Panc1 (cell line): ENCODE measurements around the gene TMIGD1. TPM values are rescaled to one million over a fixed set of nuclear protein-coding genes. Genes with fewer than 3 reads are reported as not detected.

Experiments
- ATAC-seq: fragments of 200-7000 bp; cut with Tn5 transposase; 2 replicates; pipeline ENCODE4 v1.9.1; 2020; ENCODE audit warnings: mild to moderate bottlenecking, moderate library complexity
- BruUV-seq: library from RNA; stranded (reverse); fragments of 400-500 nt; replicated peaks from 2 replicates; lab custom pipeline; 2021; lab: Mats Ljungman, UMichigan
- CTCF ChIA-PET: fragments of 300-600 bp; sonication (Branson Sonifier 250); formaldehyde crosslinking; loops from one replicate; lab custom pipeline; 2022; ENCODE audit warnings: antibody characterized with exemption; lab: Charles Lee
- POLR2A ChIA-PET: fragments of 300-600 bp; sonication (Branson Sonifier 250); formaldehyde crosslinking; loops from one replicate; lab custom pipeline; 2022; ENCODE audit warnings: antibody characterized with exemption; lab: Charles Lee
- DNase-seq: peaks from one replicate; pipeline ENCODE4 v3.0.0-alpha.2; 2010; ENCODE audit warnings: low read depth, low spot score
- H3K27ac ChIP-seq: 2 replicates; pipeline ENCODE4 v1.5.1; 2011; ENCODE audit warnings: mild to moderate bottlenecking, low read length, inconsistent platforms
- H3K27me3 ChIP-seq: fragments of 200-500 bp; sonication (Bioruptor generic); 2 replicates; pipeline ENCODE4 v1.6.0; 2014; ENCODE audit warnings: low read length, inconsistent platforms; ENCODE audit not compliant: control insufficient read depth, insufficient read depth
- H3K36me3 ChIP-seq: fragments of 200-500 bp; sonication (Bioruptor generic); 2 replicates; pipeline ENCODE4 v1.5.1; 2014; ENCODE audit warnings: inconsistent platforms, mild to moderate bottlenecking, low read length, moderate library complexity; ENCODE audit not compliant: control insufficient read depth, insufficient read depth
- H3K4me1 ChIP-seq: 2 replicates; pipeline ENCODE4 v1.5.1; 2011; ENCODE audit warnings: inconsistent platforms, mild to moderate bottlenecking, low read length, moderate library complexity; ENCODE audit not compliant: control insufficient read depth, insufficient read depth
- H3K4me3 ChIP-seq, 2 experiments: 2 replicates each; pipeline ENCODE4 v1.5.1; 2011 to 2012; ENCODE audit warnings: low read depth in 2 of 2, low read length in 2 of 2, mild to moderate bottlenecking in 2 of 2, inconsistent platforms in 1 of 2, moderate library complexity in 1 of 2
- H3K9me3 ChIP-seq: fragments of 200-500 bp; sonication (Bioruptor generic); 2 replicates; pipeline ENCODE4 v1.5.1; 2014; ENCODE audit warnings: low read depth, mild to moderate bottlenecking, inconsistent platforms, low read length, moderate library complexity; ENCODE audit not compliant: control insufficient read depth, insufficient read depth
- CTCF ChIP-seq: fragments of 450-650 bp; IDR thresholded peaks from 2 replicates; pipeline ENCODE4 v1.5.1; 2017; ENCODE audit warnings: mild to moderate bottlenecking
- POLR2AphosphoS5 ChIP-seq: IDR thresholded peaks from 2 replicates; pipeline ENCODE4 v1.6.1; 2012; ENCODE audit warnings: mild to moderate bottlenecking, low read depth, low read length, moderate library complexity
- REST ChIP-seq, 2 experiments: IDR thresholded peaks; 2 replicates each; pipeline ENCODE4 v1.6.1; 2011 to 2012; ENCODE audit warnings: low read depth in 2 of 2, control low read depth in 1 of 2, low read length in 1 of 2, mild to moderate bottlenecking in 1 of 2, moderate library complexity in 1 of 2; ENCODE audit not compliant: insufficient read depth in 1 of 2
- SIN3A ChIP-seq: IDR thresholded peaks from 2 replicates; pipeline ENCODE4 v1.6.1; 2012; ENCODE audit warnings: low read depth, mild to moderate bottlenecking, low read length, moderate library complexity, borderline replicate concordance; ENCODE audit not compliant: insufficient read depth
- TCF7L2 ChIP-seq: IDR thresholded peaks from 2 replicates; pipeline ENCODE4 v1.6.1; 2011; ENCODE audit warnings: mild to moderate bottlenecking, low read depth, low read length, inconsistent platforms
- in situ Hi-C: cut with HindIII; loops from 2 replicates; pipeline ENCODE4 v1.10.0; 2016; ENCODE audit warnings: low sequenced_read_pairs, low pct_unique_long_range_greater_than_20kb
- intact Hi-C: fragments of 100-400 bp; cut with micrococcal nuclease; formaldehyde crosslinking; loops from one replicate; pipeline ENCODE4 v1.10.0; 2022; ENCODE audit not compliant: unreplicated experiment
- total RNA-seq: library from RNA; stranded (reverse); gene quantifications from one replicate; pipeline ENCODE4 v1.2.1, GENCODE V29; 2021; ENCODE audit not compliant: unreplicated experiment

TMIGD1 gene
- total RNA-seq, 1 experiment from 2014 or later: not detected

- ATAC-seq (no peak), DNase-seq (no peak)
- CTCF ChIA-PET: interaction anchor here (0.6 kb wide), 1 partner anchor 166 kb away, joined by 3 read pairs; no protein-coding TSS in a partner anchor
- in situ Hi-C loops (no loop called here), intact Hi-C loops (no loop called here)
- peaks cover 9% of the 10 kb centered on the region for H3K4me1 ChIP-seq
- no peak overlapping the region for H3K27ac ChIP-seq
- POLR2A ChIA-PET: no interaction called here
- BruUV-seq: no TSS peak
- no peaks in the 10 kb centered on the region for H3K9me3 ChIP-seq
- no peaks in the 10 kb centered on the region for H3K36me3 ChIP-seq
- no peaks in the 10 kb centered on the region for H3K27me3 ChIP-seq
- TF ChIP-seq POLR2AphosphoS5: no peak
- TF ChIP-seq SIN3A: no peak
- TF ChIP-seq TCF7L2: no peak
- TF ChIP-seq CTCF: no peak
- no peak for TF ChIP-seq REST (IDR thresholded peaks at IDR 0.05; ENCODE audit: insufficient read depth in 1 of 2, low read depth in 2 of 2, low read length in 1 of 2)
- no peak overlapping the region for H3K4me3 ChIP-seq
Observed at GRCh38 chr17:30349252-30349651, 15.4 kb upstream of the TMIGD1 start.

- ATAC-seq (no peak), DNase-seq (no peak)
- peaks cover 16% of the 10 kb centered on the region for H3K4me1 ChIP-seq
- TF ChIP-seq TCF7L2: no peak
- no peak for TF ChIP-seq POLR2AphosphoS5
- no peak for TF ChIP-seq CTCF
- TF ChIP-seq SIN3A: no peak
- no peak for TF ChIP-seq REST (IDR thresholded peaks at IDR 0.05; ENCODE audit: insufficient read depth in 1 of 2, low read depth in 2 of 2, low read length in 1 of 2)
- no peaks in the 10 kb centered on the region for H3K9me3 ChIP-seq
- H3K27ac ChIP-seq: no peak overlapping the region
- BruUV-seq: no TSS peak
- ChIA-PET CTCF (no interaction called here), POLR2A (no interaction called here)
- in situ Hi-C loops (no loop called here), intact Hi-C loops (no loop called here)
- no peaks in the 10 kb centered on the region for H3K36me3 ChIP-seq
- no peak overlapping the region for H3K4me3 ChIP-seq
- H3K27me3 ChIP-seq: no peaks in the 10 kb centered on the region
Observed at GRCh38 chr17:30347488-30347887, 13.6 kb upstream of the TMIGD1 start.
